GM19452 (cell line): ENCODE results near the gene HES7.
"Not testable (repeated sequence)": the region's sequence is repeated elsewhere in the genome, so short reads cannot be mapped to it uniquely, and the experiment has no call there.

Experiments used
- ATAC-seq: cut with Tn5 transposase; IDR thresholded peaks from one replicate; pipeline ENCODE4 v1.9.1; 2021; ENCODE audit not compliant: unreplicated experiment

Gene HES7

GRCh38 chr17:8103549-8103948 is 20.4 kb downstream of the HES7 start:
- no peak for ATAC-seq

- ATAC-seq = no peak
Measured at GRCh38 chr17:8101721-8102120, 22.2 kb downstream of the HES7 start.

- no peak for ATAC-seq
Measured at GRCh38 chr17:8100763-8101162, 23.1 kb downstream of the HES7 start.

GRCh38 chr17:8100111-8100510 is 23.8 kb downstream of the HES7 start:
- no peak for ATAC-seq

- ATAC-seq = no peak
Measured at GRCh38 chr17:8096541-8096940, 27.4 kb downstream of the HES7 start.

GRCh38 chr17:8095361-8095760 is 28.5 kb downstream of the HES7 start:
- no peak for ATAC-seq

- ATAC-seq = peak; percentile 55
Measured at GRCh38 chr17:8091033-8091687, 32.7 kb downstream of the HES7 start.

- no peak for ATAC-seq
Measured at GRCh38 chr17:8089728-8090127, 34.2 kb downstream of the HES7 start.

GRCh38 chr17:8087952-8088230 is 36.0 kb downstream of the HES7 start:
- no peak for ATAC-seq

- ATAC-seq = no peak
Measured at GRCh38 chr17:8087075-8087951, 36.6 kb downstream of the HES7 start, which contains the start of gene ALOX12B. Gene ALOX12B, minus strand, starts transcription at chr17:8087716. Its CDS starts 274 bp downstream, at chr17:8087442.

GRCh38 chr17:8084250-8084649 is 39.7 kb downstream of the HES7 start:
- no peak for ATAC-seq

GRCh38 chr17:8082292-8082691 is 41.6 kb downstream of the HES7 start:
- no peak for ATAC-seq

- ATAC-seq = no peak
Measured at GRCh38 chr17:8081876-8082275, 42.0 kb downstream of the HES7 start.

GRCh38 chr17:8080799-8081219 is 43.1 kb downstream of the HES7 start:
- no peak for ATAC-seq

GRCh38 chr17:8080208-8080798 is 43.6 kb downstream of the HES7 start:
- ATAC-seq = no peak

GRCh38 chr17:8079291-8080207 is 44.4 kb downstream of the HES7 start:
- ATAC-seq = peak; percentile 71

- not testable (repeated sequence) for ATAC-seq
Measured at GRCh38 chr17:8077939-8078338, 46.0 kb downstream of the HES7 start.

GRCh38 chr17:8076502-8077266 is 47.2 kb downstream of the HES7 start:
- ATAC-seq = no peak

- no peak for ATAC-seq
Measured at GRCh38 chr17:8075574-8076342, 48.1 kb downstream of the HES7 start.

- ATAC-seq = no peak
Measured at GRCh38 chr17:8075081-8075480, 48.8 kb downstream of the HES7 start.
